Caco-2 (cell line): Measurements from ENCODE around the gene ILF3. TPM values are rescaled to one million over a fixed set of nuclear protein-coding genes. Genes with fewer than 3 reads are reported as not detected.

Source experiments
- BruUV-seq: library from RNA; stranded (reverse); fragments of 400-500 nt; replicated peaks from 2 replicates; lab custom pipeline; 2021; lab: Mats Ljungman, UMichigan
- CTCF ChIA-PET: fragments of 300-600 bp; sonication (Branson Sonifier 250); formaldehyde crosslinking; loops from one replicate; lab custom pipeline; 2022; ENCODE audit warnings: antibody characterized with exemption; lab: Charles Lee
- POLR2A ChIA-PET: fragments of 300-600 bp; sonication (Branson Sonifier 250); formaldehyde crosslinking; loops from one replicate; lab custom pipeline; 2022; ENCODE audit warnings: antibody characterized with exemption; lab: Charles Lee
- DNase-seq, 2 experiments: peaks; one replicate each; pipeline versions ENCODE4 v3.0.0 to v3.0.0-alpha.2; 2020 to 2022
- H3K27me3 ChIP-seq: replicated peaks from 2 replicates; pipeline ENCODE4 v1.6.0; 2011; ENCODE audit warnings: low read length; ENCODE audit not compliant: control insufficient read depth, insufficient read depth
- H3K36me3 ChIP-seq: 2 replicates; pipeline ENCODE4 v1.5.1; 2011; ENCODE audit warnings: low read length; ENCODE audit not compliant: control insufficient read depth, insufficient read depth
- H3K4me1 ChIP-seq: fragments of 250-450 bp; sonication (Bioruptor Pico); 2 replicates; pipeline ENCODE4 v1.5.1; 2020; ENCODE audit warnings: mild to moderate bottlenecking
- H3K4me3 ChIP-seq: 2 replicates; pipeline ENCODE4 v1.5.1; 2011; ENCODE audit warnings: low read depth, mild to moderate bottlenecking, control low read depth, low read length
- H3K9me3 ChIP-seq: fragments of 250-450 bp; sonication (Bioruptor Pico); 2 replicates; pipeline ENCODE4 v1.5.1; 2020; ENCODE audit warnings: mild to moderate bottlenecking, moderate library complexity
- H3K27ac Mint-ChIP-seq: one replicate; pipeline ENCODE4 v1.8.0; 2022; ENCODE audit warnings: mixed read lengths; ENCODE audit not compliant: unreplicated experiment
- H3K27me3 Mint-ChIP-seq: one replicate; pipeline ENCODE4 v1.8.0; 2022; ENCODE audit warnings: mixed read lengths; ENCODE audit not compliant: insufficient read depth, unreplicated experiment
- H3K36me3 Mint-ChIP-seq: one replicate; pipeline ENCODE4 v1.8.0; 2022; ENCODE audit warnings: mild to moderate bottlenecking, mixed read lengths; ENCODE audit not compliant: insufficient read depth, unreplicated experiment
- H3K4me1 Mint-ChIP-seq: one replicate; pipeline ENCODE4 v1.8.0; 2022; ENCODE audit warnings: low read depth, mixed read lengths; ENCODE audit not compliant: unreplicated experiment
- H3K4me3 Mint-ChIP-seq: one replicate; pipeline ENCODE4 v1.8.0; 2022; ENCODE audit warnings: mild to moderate bottlenecking, moderate library complexity, mixed read lengths; ENCODE audit not compliant: unreplicated experiment
- H3K9me3 Mint-ChIP-seq: one replicate; pipeline ENCODE4 v1.8.0; 2022; ENCODE audit warnings: mixed read lengths; ENCODE audit not compliant: unreplicated experiment
- CTCF ChIP-seq, 2 experiments: fragments of 200-600 bp in 1 of 2; IDR thresholded peaks; 1 replicate in 1 of 2; 2 replicates in 1 of 2; pipeline versions ENCODE4 v1.5.1 to v1.8.0; 2011 to 2022; ENCODE audit warnings: antibody characterized with exemption in 1 of 2, control low read depth in 1 of 2, inconsistent platforms in 1 of 2, low read depth in 1 of 2, low read length in 1 of 2, mild to moderate bottlenecking in 1 of 2, moderate library complexity in 1 of 2; ENCODE audit not compliant: insufficient read depth in 1 of 2, severe bottlenecking in 1 of 2, unreplicated experiment in 1 of 2
- intact Hi-C: fragments of 100-400 bp; cut with micrococcal nuclease; formaldehyde crosslinking; loops from one replicate; pipeline ENCODE4 v1.10.0; 2022; ENCODE audit not compliant: unreplicated experiment
- total RNA-seq: library from RNA; stranded (reverse); gene quantifications from 2 replicates; pipeline ENCODE4 v1.2.3, GENCODE V29; 2022

ILF3 gene
- total RNA-seq, 1 experiment from 2014 or later = 399 TPM

DNA sequence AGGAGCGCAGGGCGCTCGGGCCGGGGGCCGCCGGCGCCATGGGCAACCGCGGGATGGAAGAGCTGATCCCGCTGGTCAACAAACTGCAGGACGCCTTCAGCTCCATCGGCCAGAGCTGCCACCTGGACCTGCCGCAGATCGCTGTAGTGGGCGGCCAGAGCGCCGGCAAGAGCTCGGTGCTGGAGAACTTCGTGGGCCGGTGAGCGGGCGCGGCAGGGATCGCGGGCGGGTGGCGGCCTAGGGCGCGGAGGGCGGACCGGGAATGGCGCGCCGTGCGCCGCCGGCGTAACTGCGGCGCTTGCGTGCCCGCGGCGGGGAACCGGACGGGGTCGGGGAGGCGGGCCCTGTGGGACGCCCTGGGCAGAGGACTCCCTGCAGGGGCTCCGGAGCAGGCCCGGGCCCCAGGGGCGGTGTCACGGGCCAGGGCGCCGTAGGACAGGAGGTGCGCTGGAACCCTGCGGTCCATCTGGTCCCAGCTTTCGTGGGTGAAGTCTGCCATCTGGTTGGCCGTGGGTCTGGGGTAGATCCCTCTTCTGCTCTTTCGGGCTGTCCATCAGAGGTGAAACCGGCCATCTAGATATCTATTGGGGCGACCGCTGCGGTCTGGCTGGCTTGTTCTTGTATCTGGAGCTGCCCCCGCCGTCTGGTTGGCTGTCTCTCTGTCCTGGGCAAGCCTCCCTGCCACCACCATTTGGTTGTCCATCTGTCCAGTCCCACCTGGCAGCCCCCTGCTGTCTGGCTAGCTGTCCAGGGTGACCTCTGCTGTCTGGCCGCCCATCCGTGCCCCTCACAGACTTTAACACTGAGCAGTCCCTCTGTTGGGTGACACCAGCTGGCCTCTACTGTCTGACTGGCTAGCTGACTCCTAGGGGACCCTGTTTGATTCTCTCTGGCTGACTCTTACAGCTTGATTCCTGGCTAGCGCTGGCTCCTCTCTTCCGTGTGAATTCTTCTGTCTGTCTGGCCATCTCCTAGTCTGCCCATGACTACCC, 64.4 kb downstream of the ILF3 start:
- Mint-ChIP-seq H3K4me1 (peaks cover 8% of the 10 kb centered on the region), H3K36me3 (peaks cover 10% of the 10 kb centered on the region), H3K27ac (peak overlapping the region; percentile 76), H3K27me3 (no peaks in the 10 kb centered on the region), H3K9me3 (no peaks in the 10 kb centered on the region), H3K4me3 (peak overlapping the region; percentile 93)
- CTCF ChIA-PET = interaction anchor here (0.5 to 1.9 kb wide), 17 partner anchors 10 to 371 kb away, joined by 3 to 20 read pairs (median 5); partner anchors contain the start of genes LDLR, QTRT1 and TMED1
- DNase-seq = peak in 1 of 2 experiments; percentile 63
- BruUV-seq = no TSS peak
- no peak for TF ChIP-seq CTCF (IDR thresholded peaks at IDR 0.05; ENCODE audit: insufficient read depth in 1 of 2, low read depth in 1 of 2, low read length in 1 of 2, severe bottlenecking in 1 of 2, unreplicated experiment in 1 of 2)
- intact Hi-C loops = no loop called here
- Histone ChIP-seq H3K27me3 (no peaks in the 10 kb centered on the region), H3K9me3 (no peaks in the 10 kb centered on the region), H3K36me3 (peaks cover 2% of the 10 kb centered on the region; the same call in 1 of the 2 replicates), H3K4me1 (0 out of 2 replicates have a peak, but pooled peaks cover 5% of the 10 kb centered on the region), H3K4me3 (peak overlapping the region; percentile 99)
- POLR2A ChIA-PET = interaction anchor here (1.2 to 2.1 kb wide), 4 partner anchors 12 to 117 kb away, joined by 3 to 19 read pairs (median 5); partner anchors contain the start of gene TMED1

GRCh38 chr19:10719466-10719961, 65.4 kb downstream of the ILF3 start:
- TSS peak; percentile 20 for BruUV-seq
- Mint-ChIP-seq H3K4me1 (peaks cover 8% of the 10 kb centered on the region), H3K9me3 (no peaks in the 10 kb centered on the region), H3K27ac (peak overlapping the region; percentile 76), H3K36me3 (peaks cover 15% of the 10 kb centered on the region), H3K27me3 (no peaks in the 10 kb centered on the region), H3K4me3 (peak overlapping the region; percentile 93)
- Histone ChIP-seq H3K9me3 (no peaks in the 10 kb centered on the region), H3K27me3 (no peaks in the 10 kb centered on the region), H3K36me3 (peaks cover 2% of the 10 kb centered on the region; the same call in 1 of the 2 replicates), H3K4me3 (peak overlapping the region; percentile 99), H3K4me1 (0 out of 2 replicates have a peak, but pooled peaks cover 5% of the 10 kb centered on the region)
- DNase-seq = no peak
- ChIA-PET CTCF (no interaction called here), POLR2A (no interaction called here)
- intact Hi-C loops = no loop called here
- no peak for TF ChIP-seq CTCF (IDR thresholded peaks at IDR 0.05; ENCODE audit: insufficient read depth in 1 of 2, low read depth in 1 of 2, low read length in 1 of 2, severe bottlenecking in 1 of 2, unreplicated experiment in 1 of 2)

DNA sequence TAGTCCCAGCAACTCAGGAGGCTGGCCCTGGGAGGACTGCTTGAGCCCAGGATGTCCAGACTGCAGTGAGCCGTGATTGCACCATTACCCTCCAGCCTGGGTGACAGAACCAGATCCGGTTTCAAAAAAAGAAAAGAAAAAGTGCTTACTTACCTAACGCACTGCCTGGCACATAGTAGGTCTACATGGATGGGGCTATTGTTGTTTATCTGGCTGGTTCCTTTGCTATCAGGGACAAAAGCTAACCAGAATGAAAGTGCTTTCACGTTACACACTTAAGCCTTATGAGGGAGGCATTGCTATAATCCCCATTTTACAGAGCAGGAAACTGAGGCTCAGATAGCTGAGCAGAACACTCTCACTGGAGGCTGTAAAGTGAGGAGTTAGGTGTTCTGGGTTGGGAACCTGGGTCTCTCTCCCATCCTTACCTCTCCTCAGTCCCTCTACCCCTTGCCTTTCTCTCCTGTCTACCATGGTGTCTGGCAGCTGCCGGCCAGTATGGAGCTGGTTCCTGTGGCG, 66.5 kb downstream of the ILF3 start:
- Mint-ChIP-seq H3K4me3 (no peak overlapping the region), H3K9me3 (no peaks in the 10 kb centered on the region), H3K27ac (no peak overlapping the region), H3K4me1 (peaks cover 8% of the 10 kb centered on the region), H3K36me3 (peaks cover 26% of the 10 kb centered on the region), H3K27me3 (no peaks in the 10 kb centered on the region)
- CTCF ChIA-PET = no interaction called here
- POLR2A ChIA-PET = no interaction called here
- Histone ChIP-seq H3K4me3 (no peak overlapping the region), H3K4me1 (0 out of 2 replicates have a peak, but pooled peaks cover 5% of the 10 kb centered on the region), H3K9me3 (no peaks in the 10 kb centered on the region), H3K36me3 (peaks cover 2% of the 10 kb centered on the region; the same call in 1 of the 2 replicates), H3K27me3 (no peaks in the 10 kb centered on the region)
- no peak for TF ChIP-seq CTCF (IDR thresholded peaks at IDR 0.05; ENCODE audit: insufficient read depth in 1 of 2, low read depth in 1 of 2, low read length in 1 of 2, severe bottlenecking in 1 of 2, unreplicated experiment in 1 of 2)
- no peak for DNase-seq
- intact Hi-C loops = no loop called here
- no TSS peak for BruUV-seq
